Measurements from ENCODE around the gene EMC6.

The EMC6 gene

GRCh38 chr17:3668279-3669084 lies at the start of gene EMC6, which contains the start of gene TAX1BP3:
EMC6 (plus strand) TSS chr17:3668812; CDS start chr17:3669147, 335 bp downstream.
TAX1BP3 (minus strand) TSS chr17:3668578; CDS start chr17:3668526, 52 bp downstream.
- peaks cover 12 to 32% of the 10 kb centered on the region in 2 donors for H3K36me3 Mint-ChIP-seq
- H3K27me3 Mint-ChIP-seq = no peaks in the 10 kb centered on the region
- H3K4me1 Mint-ChIP-seq = peaks cover 26 to 47% of the 10 kb centered on the region in 2 donors
- ATAC-seq (replicated peaks) (peak; percentile 91 to 93), DNase-seq (peak; percentile 99)
- H3K4me3 Mint-ChIP-seq = peak within 1 kb of the TSS; percentile 91 to 96
- H3K27ac Mint-ChIP-seq = peak within 1 kb of the TSS; percentile 97
- H3K9me3 Mint-ChIP-seq = no peaks in the 10 kb centered on the region

- H3K36me3 Mint-ChIP-seq = peaks cover 50 to 54% of the 10 kb centered on the region in 2 donors
- DNase-seq (no peak), ATAC-seq (replicated peaks) (no peak)
- H3K27me3 Mint-ChIP-seq = no peaks in the 10 kb centered on the region
- no peaks in the 10 kb centered on the region for H3K4me1 Mint-ChIP-seq
- no peaks in the 10 kb centered on the region for H3K9me3 Mint-ChIP-seq
- no peak overlapping the region for H3K4me3 Mint-ChIP-seq
- no peak overlapping the region for H3K27ac Mint-ChIP-seq
These were observed 47.4 kb upstream of the EMC6 start for GRCh38 chr17:3621146-3621720.

- Mint-ChIP-seq H3K4me1 (no peaks in the 10 kb centered on the region), H3K27ac (no peak overlapping the region), H3K36me3 (peaks cover 42 to 44% of the 10 kb centered on the region in 2 donors), H3K27me3 (no peaks in the 10 kb centered on the region), H3K9me3 (no peaks in the 10 kb centered on the region), H3K4me3 (no peak overlapping the region)
- DNase-seq (no peak), ATAC-seq (replicated peaks) (no peak)
These were observed 45.5 kb upstream of the EMC6 start for GRCh38 chr17:3622977-3623594.

DNA sequence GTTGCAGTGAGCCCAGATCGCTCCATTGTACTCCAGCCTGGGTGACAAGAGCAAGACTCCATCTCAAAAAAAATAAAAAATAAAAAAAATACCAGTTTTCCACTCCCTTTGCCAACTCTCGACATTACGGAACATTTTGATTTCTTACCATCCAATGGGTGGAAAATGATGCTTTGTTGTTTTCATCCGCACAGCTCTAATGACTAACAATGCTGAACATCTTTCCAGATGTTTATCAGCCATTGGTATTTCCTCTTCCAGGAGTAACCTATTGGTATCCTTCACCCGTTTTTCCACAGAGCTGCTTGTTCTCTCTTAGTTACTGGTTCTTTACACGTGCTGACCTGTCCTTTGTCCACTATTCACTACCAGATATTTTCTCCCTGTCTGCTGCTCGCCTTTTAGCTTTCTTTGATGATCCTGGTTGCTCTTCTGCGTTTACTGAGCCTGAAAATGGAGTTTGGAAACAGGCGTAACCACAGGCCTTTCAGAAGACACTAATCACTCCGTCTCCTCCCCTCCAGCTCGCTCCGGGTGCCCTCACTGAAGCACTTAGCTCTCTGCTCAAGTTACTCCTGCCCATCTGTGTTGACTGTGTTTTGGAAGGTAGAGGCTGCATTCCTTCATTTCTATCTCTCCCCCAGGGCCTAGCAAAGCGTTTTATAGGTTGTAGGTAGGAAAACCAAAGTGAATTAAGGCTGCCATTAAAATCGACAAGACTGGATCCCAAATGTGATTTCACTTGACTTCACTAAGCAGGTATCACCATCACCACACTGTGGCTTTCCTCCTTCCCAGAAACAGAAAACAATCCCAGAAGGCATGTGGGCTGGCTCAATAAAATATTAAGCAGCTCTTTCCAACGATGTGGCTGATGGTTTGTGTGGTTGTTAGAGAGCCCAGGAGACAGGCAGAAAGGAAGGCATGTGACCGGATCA lies 41.5 kb upstream of the EMC6 start:
- Mint-ChIP-seq H3K27ac (no peak overlapping the region), H3K36me3 (peaks cover 30 to 39% of the 10 kb centered on the region in 2 donors), H3K27me3 (no peaks in the 10 kb centered on the region)

DNA sequence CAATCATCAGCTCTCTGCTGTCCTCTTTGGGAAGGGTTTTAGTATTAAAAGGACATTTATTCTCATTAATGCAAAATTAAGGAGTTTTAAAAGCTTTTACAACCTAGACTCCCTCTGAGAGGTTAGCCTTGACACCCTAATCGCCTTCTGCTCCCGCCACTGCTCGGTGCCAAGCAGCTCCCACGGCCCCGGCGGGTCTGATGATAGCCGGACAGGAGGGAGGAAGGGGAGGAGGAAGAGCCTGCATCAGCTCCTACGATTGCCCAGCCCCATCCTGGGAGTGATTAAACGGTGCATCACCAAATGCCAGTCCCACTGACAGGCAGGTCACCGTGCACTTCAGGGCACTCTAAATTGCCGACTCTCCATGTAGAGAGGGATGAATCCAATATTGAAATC lies 40.8 kb upstream of the EMC6 start:
- Mint-ChIP-seq H3K9me3 (no peaks in the 10 kb centered on the region), H3K4me3 (no peak overlapping the region), H3K4me1 (peaks cover 3 to 7% of the 10 kb centered on the region in 2 donors), H3K27ac (no peak overlapping the region), H3K27me3 (no peaks in the 10 kb centered on the region), H3K36me3 (peaks cover 32 to 44% of the 10 kb centered on the region in 2 donors)
- ATAC-seq (replicated peaks) = no peak
- no peak for DNase-seq

More for the DNA sequence above, 41.5 kb upstream of the EMC6 start:
- no peak overlapping the region for H3K4me3 Mint-ChIP-seq
- no peak for ATAC-seq (replicated peaks)
- H3K4me1 Mint-ChIP-seq = peaks cover 3 to 7% of the 10 kb centered on the region in 2 donors
- DNase-seq = no peak
- H3K9me3 Mint-ChIP-seq = no peaks in the 10 kb centered on the region

DNA sequence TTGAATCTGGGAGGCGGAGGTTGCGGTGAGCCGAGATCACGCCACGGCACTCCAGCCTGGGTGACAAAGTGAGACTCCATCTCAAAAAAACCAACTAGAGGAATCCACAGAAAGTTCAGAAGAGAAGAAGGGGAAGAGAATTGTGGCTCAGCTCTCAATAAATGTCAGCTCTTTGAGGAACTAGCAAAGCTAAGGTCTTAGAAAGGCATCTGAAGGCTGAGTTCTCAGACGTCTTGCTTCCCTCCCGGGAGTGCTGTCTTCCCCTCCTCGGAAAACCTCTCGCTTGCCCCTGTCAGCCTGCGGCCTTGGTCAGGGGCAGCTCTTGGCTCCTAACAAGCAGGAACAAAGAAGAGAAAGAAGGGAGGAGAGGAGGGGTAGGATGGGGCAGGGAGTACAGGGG lies 37.8 kb upstream of the EMC6 start:
- H3K36me3 Mint-ChIP-seq = peaks cover 24 to 46% of the 10 kb centered on the region in 2 donors

DNA sequence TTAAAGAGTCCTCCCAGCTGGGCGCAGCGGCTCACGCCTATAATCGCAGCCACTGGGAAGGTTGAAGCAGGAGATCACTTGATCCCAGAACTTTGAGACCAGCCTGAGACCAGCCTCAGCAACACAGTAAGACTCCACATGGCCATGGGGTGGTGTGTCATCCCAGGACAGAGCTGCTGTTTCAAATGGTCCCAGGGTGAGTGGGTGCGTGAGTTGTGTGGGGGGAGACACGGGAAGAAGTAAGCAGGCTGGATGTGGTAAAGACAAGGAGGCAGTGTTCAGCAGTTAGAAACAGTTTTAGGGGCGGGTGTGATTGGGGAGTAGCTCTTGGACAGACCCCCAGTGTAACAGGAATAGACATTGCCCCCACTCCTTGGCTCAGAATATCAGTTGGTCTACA lies 36.3 kb upstream of the EMC6 start:
- Mint-ChIP-seq H3K27ac (no peak overlapping the region), H3K9me3 (no peaks in the 10 kb centered on the region), H3K4me1 (peaks cover 14 to 29% of the 10 kb centered on the region in 2 donors), H3K4me3 (no peak overlapping the region), H3K36me3 (peaks cover 19 to 39% of the 10 kb centered on the region in 2 donors), H3K27me3 (no peaks in the 10 kb centered on the region)
- DNase-seq (no peak), ATAC-seq (replicated peaks) (no peak)

More for the DNA sequence above, 37.8 kb upstream of the EMC6 start:
- Mint-ChIP-seq H3K4me3 (no peak overlapping the region), H3K27me3 (no peaks in the 10 kb centered on the region), H3K9me3 (no peaks in the 10 kb centered on the region), H3K4me1 (peaks cover 11 to 25% of the 10 kb centered on the region in 2 donors), H3K27ac (no peak overlapping the region)
- DNase-seq (no peak), ATAC-seq (replicated peaks) (no peak)

DNA sequence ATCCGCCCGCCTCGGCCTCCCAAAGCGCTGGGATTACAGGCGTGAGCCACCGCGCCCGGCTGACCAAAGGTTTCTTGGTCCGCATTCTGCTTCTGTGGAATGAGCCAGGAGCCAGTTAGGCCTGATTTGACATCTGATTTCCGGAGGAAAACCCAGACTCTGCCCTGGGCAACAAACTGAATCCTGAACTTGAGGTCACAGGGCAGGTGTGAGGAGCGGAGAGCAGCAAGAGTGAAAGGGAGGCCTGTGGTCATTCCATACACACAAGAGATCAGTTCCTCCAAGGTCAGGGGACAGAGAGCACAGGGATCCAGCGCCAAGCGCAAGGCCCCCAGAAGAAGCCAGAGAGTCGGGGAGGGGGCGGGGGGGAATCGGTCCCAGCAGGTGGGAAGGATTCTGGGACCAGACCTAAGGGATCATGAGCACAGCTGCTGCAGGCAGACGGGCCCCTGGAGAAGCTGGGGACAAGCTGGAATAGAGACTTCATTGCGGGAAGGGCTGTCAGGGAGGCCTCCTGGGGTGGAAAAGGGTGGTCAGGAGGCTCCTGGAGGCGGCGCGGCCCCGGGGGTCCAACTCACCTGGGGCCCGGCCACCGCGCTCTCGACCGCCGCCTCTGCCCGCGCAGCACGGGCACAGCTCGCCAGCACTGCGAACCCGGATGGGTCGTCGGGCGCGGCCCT lies 33.0 kb upstream of the EMC6 start:
- Mint-ChIP-seq H3K4me3 (peak overlapping the region; percentile 91 to 95), H3K4me1 (peaks cover 38 to 58% of the 10 kb centered on the region in 2 donors), H3K27me3 (no peaks in the 10 kb centered on the region), H3K9me3 (no peaks in the 10 kb centered on the region), H3K27ac (no peak overlapping the region), H3K36me3 (peaks cover 9 to 40% of the 10 kb centered on the region in 2 donors)
- DNase-seq (no peak), ATAC-seq (replicated peaks) (no peak)

GRCh38 chr17:3636154-3636907 lies 32.3 kb upstream of the EMC6 start, which contains the start of the genes CTNS and SHPK:
CTNS (plus strand) TSS chr17:3636760; CDS start chr17:3640207, 3,447 bp downstream.
SHPK (minus strand) TSS chr17:3636250; CDS start chr17:3636219, 31 bp downstream.
- peak; percentile 95 for DNase-seq

GRCh38 chr17:3636908-3637373 lies 31.7 kb upstream of the EMC6 start:
- H3K9me3 Mint-ChIP-seq = no peaks in the 10 kb centered on the region
- no peaks in the 10 kb centered on the region for H3K27me3 Mint-ChIP-seq
- DNase-seq = no peak
- peaks cover 37 to 56% of the 10 kb centered on the region in 2 donors for H3K4me1 Mint-ChIP-seq
- peaks cover 12 to 40% of the 10 kb centered on the region in 2 donors for H3K36me3 Mint-ChIP-seq
- ATAC-seq (replicated peaks) = peak in 1 of 2 donors; percentile 1
- peak overlapping the region; percentile 100 for H3K27ac Mint-ChIP-seq
- H3K4me3 Mint-ChIP-seq = peak overlapping the region; percentile 91 to 95

More at GRCh38 chr17:3636154-3636907, 32.3 kb upstream of the EMC6 start, which contains the start of the genes CTNS and SHPK:
- peaks cover 35 to 56% of the 10 kb centered on the region in 2 donors for H3K4me1 Mint-ChIP-seq
- H3K4me3 Mint-ChIP-seq = peak within 1 kb of the TSS; percentile 91 to 95
- H3K9me3 Mint-ChIP-seq = no peaks in the 10 kb centered on the region
- peak; percentile 93 to 96 for ATAC-seq (replicated peaks)
- peaks cover 10 to 34% of the 10 kb centered on the region in 2 donors for H3K36me3 Mint-ChIP-seq
- H3K27me3 Mint-ChIP-seq = no peaks in the 10 kb centered on the region
- H3K27ac Mint-ChIP-seq = peak within 1 kb of the TSS; percentile 100

DNA sequence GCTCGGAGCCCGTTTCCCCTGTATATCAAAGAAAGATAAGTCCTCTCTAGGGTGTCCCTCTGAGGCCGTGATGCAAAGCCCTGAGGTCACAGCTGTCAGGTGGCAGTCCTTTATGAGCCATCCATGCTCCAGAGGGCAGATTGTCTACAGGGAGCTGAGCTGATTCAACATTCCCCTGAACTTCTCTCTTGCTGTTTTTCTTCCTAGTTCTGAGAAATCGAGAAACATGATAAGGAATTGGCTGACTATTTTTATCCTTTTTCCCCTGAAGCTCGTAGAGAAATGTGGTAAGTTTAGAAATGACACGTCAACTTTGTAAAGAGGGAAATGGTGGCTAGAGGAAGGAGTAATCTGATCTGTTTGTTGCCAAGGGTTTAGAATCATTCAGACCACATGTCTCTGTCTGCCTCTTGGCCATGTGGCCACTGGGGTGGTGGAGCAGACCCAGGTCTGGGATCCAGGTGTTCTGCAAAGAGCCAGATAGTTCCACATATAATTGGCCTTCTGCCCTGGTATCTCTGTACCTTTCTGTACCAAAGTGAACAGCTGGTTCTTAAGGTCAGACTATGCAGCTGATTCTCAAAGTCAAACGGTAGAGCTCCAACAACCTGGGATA lies 28.5 kb upstream of the EMC6 start:
- ATAC-seq (replicated peaks) = peak; percentile 26 to 38
- peaks cover 16 to 53% of the 10 kb centered on the region in 2 donors for H3K36me3 Mint-ChIP-seq
- H3K4me1 Mint-ChIP-seq = peaks cover 41 to 68% of the 10 kb centered on the region in 2 donors
- H3K27me3 Mint-ChIP-seq = no peaks in the 10 kb centered on the region
- H3K27ac Mint-ChIP-seq = peak overlapping the region; percentile 93
- H3K9me3 Mint-ChIP-seq = no peaks in the 10 kb centered on the region
- H3K4me3 Mint-ChIP-seq = peak overlapping the region; percentile 60 to 69
- peak; percentile 32 for DNase-seq

DNA sequence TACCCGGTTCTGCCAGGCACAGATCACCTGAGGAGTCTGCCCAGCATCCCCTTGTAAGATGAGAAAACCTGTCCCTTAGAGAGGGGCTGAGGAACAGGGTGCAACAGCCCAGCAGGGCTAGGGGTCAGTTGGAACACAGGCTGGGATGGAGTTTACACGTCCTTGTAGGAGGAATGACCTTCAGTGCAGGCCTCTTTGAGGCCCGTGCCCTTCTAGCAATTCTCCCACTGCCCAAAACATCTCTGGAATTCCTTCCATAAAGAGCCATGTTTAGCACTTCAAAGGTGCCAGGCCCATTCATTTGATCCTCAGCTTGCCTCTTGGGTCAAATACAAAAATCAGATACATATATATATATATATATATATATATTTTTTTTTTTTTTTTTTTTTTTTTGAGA lies 27.6 kb upstream of the EMC6 start:
- peaks cover 47 to 70% of the 10 kb centered on the region in 2 donors for H3K4me1 Mint-ChIP-seq
- H3K36me3 Mint-ChIP-seq = peaks cover 17 to 57% of the 10 kb centered on the region in 2 donors
- no peaks in the 10 kb centered on the region for H3K27me3 Mint-ChIP-seq
- H3K27ac Mint-ChIP-seq = no peak overlapping the region
- ATAC-seq (replicated peaks) = no peak
- no peak overlapping the region for H3K4me3 Mint-ChIP-seq
- no peaks in the 10 kb centered on the region for H3K9me3 Mint-ChIP-seq
- no peak for DNase-seq

All from stimulated activated naive B cell treated with anti-CD40 and anti-IgM and Interleukin-4, amounts not matched to agents 10 μg/mL and 1 μg/mL and 100 μg/mL, for 72 hours (primary cell).